GM23248 (cell line): ENCODE results near the gene KSR2.

Experiments used
- EZH2 ChIP-seq: fragments of 200-600 bp; sonication (generic); IDR thresholded peaks from 2 replicates; pipeline ENCODE4 v1.6.1; 2018; ENCODE audit warnings: antibody characterized with exemption, mild to moderate bottlenecking; ENCODE audit not compliant: insufficient read depth, poor library complexity, severe bottlenecking
- EZH2phosphoT487 ChIP-seq: fragments of 200-600 bp; sonication (generic); IDR thresholded peaks from 2 replicates; pipeline ENCODE4 v1.6.1; 2018; ENCODE audit warnings: antibody characterized with exemption, moderate library complexity, mild to moderate bottlenecking, low read depth; ENCODE audit not compliant: insufficient read depth

DNA sequence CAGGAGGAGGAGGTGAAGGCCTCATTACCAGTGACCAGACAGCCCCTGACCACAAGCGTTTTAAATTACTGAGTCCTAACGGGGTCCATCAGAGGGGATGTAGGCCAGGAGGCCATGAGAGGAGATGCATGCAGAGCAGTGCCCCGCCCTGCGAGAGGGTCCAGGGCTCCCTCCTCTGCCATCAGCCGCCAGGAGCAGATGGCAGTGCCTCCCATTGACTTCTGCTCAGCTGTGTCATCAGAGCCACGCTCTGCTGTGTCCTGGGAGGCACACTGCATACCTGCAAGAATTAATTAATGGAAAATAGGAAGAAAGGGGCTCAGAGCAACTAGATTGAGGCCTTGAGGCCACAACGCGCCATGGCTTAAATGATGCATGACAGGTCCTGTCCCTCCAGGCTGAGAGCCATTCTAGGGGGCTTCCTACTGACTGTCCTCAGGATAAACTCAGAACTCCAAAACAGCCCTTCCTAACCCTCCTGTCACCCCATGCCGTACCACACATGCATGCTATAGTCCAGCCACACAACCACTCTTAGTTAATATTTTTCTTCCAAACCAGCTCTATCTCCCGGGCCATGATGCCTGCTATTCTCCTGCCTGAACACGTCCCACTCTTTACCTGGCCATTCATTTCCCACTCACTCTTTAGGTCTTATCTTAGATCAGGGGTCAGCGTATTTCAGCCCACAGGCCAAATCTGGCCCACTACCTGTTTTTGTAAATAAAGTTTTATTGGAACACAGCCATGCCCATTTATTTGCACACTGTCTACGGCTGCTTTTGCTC lies 235.8 kb downstream of the KSR2 start:
- TF ChIP-seq EZH2phosphoT487 (no peak), EZH2 (no peak)
